HG03354 (cell line): ENCODE results near the gene CCL3.
"Not testable (repeated sequence)": the region's sequence is repeated elsewhere in the genome, so short reads cannot be mapped to it uniquely, and the experiment has no call there.

Source experiments
- ATAC-seq: cut with Tn5 transposase; IDR thresholded peaks from one replicate; pipeline ENCODE4 v1.9.1; 2021; ENCODE audit warnings: mild to moderate bottlenecking; ENCODE audit not compliant: unreplicated experiment, poor library complexity, severe bottlenecking

Gene CCL3

GRCh38 chr17:36117505-36118382, 27.8 kb upstream of the CCL3 start:
- no peak for ATAC-seq

- not testable (repeated sequence) for ATAC-seq
These were observed 25.7 kb upstream of the CCL3 start for GRCh38 chr17:36115649-36115977.

GRCh38 chr17:36114971-36115648, 25.2 kb upstream of the CCL3 start:
- ATAC-seq = not testable (repeated sequence)

GRCh38 chr17:36113131-36113530, 23.2 kb upstream of the CCL3 start:
- not testable (repeated sequence) for ATAC-seq

GRCh38 chr17:36112572-36112971, 22.6 kb upstream of the CCL3 start:
- no peak for ATAC-seq

GRCh38 chr17:36111068-36111490, 21.1 kb upstream of the CCL3 start:
- ATAC-seq = no peak

GRCh38 chr17:36108265-36108664, 18.3 kb upstream of the CCL3 start:
- ATAC-seq = not testable (repeated sequence)

- ATAC-seq = no peak
These were observed 17.7 kb upstream of the CCL3 start for GRCh38 chr17:36107660-36108059.

GRCh38 chr17:36106493-36106835, 16.5 kb upstream of the CCL3 start:
- no peak for ATAC-seq

GRCh38 chr17:36105781-36106492, 16.0 kb upstream of the CCL3 start:
- no peak for ATAC-seq

- no peak for ATAC-seq
These were observed 14.8 kb upstream of the CCL3 start for GRCh38 chr17:36104701-36105181.

GRCh38 chr17:36104246-36104645, 14.3 kb upstream of the CCL3 start:
- not testable (repeated sequence) for ATAC-seq

GRCh38 chr17:36103401-36103975, 13.5 kb upstream of the CCL3 start, which contains the start of gene CCL4:
Gene CCL4, plus strand, starts transcription at chr17:36103827. Its CDS starts 79 bp downstream, at chr17:36103906.
- ATAC-seq = peak; percentile 78

- ATAC-seq = not testable (repeated sequence)
These were observed 9.1 kb upstream of the CCL3 start for GRCh38 chr17:36099004-36099403.

- ATAC-seq = no peak
These were observed 6.0 kb upstream of the CCL3 start for GRCh38 chr17:36095992-36096391.

GRCh38 chr17:36094746-36095145, 4.8 kb upstream of the CCL3 start:
- no peak for ATAC-seq

GRCh38 chr17:36094232-36094631, 4.3 kb upstream of the CCL3 start:
- no peak for ATAC-seq

GRCh38 chr17:36092715-36093114, 2.8 kb upstream of the CCL3 start:
- not testable (repeated sequence) for ATAC-seq

- ATAC-seq = no peak
These were observed 2.3 kb upstream of the CCL3 start for GRCh38 chr17:36092230-36092629.

- no peak for ATAC-seq
These were observed 541 bp downstream of the CCL3 start for GRCh38 chr17:36089339-36089865.
